ENCODE results near the gene CDH15.

DNA sequence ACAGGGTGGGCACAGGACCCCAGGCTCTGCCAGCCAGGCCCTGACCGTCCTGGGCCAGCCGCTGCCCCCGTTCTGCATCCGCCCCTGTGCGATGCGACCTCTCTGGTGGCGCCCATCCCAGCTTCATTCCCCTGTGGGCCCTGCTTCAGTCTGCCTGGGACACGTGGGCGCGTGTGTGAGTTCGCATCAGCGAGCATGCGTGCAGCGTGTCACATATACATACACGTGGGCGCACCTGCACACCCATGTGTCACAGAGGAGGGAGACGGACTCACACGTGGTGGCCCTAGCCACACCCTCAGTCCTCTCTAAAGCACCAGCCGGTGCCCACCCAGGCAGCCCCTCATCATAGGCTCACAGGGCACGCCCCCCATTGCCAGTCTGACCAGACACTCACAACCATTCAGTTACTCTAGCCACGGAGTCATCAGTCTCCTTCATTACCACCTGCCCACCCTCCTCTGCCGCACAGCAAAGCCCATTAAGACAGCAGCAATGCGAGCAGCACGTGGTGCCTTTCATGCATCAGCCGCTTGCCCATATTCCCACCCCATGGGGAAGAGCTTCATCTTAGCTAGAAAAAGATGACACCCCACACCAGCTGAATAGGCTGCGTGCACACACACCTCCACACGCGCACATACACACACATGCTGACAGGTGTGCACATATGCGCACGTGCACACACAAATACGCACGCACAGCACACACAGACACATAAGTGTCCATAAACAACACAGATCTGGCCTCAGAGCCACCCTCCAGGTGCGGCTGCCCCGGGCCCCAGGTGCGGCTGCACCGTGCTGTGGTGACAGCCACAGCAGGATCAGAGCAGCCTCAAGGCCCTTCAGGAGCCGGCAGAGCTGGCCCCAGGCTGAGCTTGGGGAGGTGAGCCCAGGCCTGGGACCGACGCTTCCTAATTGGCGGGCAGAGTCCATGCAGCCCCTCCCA, 9.5 kb upstream of the CDH15 start:
- TF ChIP-seq, protein P1, sequence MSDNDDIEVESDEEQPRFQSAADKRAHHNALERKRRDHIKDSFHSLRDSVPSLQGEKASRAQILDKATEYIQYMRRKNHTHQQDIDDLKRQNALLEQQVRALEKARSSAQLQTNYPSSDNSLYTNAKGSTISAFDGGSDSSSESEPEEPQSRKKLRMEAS (IDR thresholded peaks at IDR 0.05) = no peak
- TF ChIP-seq EP300 (IDR thresholded peaks at IDR 0.05; ENCODE audit: borderline replicate concordance) (no peak), TAF1 (IDR thresholded peaks at IDR 0.05; ENCODE audit: low read depth) (no peak), NFIC (IDR thresholded peaks at IDR 0.05) (no peak), TEAD4 (IDR thresholded peaks at IDR 0.05) (no peak), RAD21 (IDR thresholded peaks at IDR 0.05; ENCODE audit: low read depth) (no peak), YY1 (IDR thresholded peaks at IDR 0.05; ENCODE audit: low read depth) (no peak), FOXM1 (IDR thresholded peaks at IDR 0.05; ENCODE audit: borderline replicate concordance, low read depth) (no peak), EGR1 (IDR thresholded peaks at IDR 0.05) (no peak)
- TF ChIP-seq, protein P2, sequence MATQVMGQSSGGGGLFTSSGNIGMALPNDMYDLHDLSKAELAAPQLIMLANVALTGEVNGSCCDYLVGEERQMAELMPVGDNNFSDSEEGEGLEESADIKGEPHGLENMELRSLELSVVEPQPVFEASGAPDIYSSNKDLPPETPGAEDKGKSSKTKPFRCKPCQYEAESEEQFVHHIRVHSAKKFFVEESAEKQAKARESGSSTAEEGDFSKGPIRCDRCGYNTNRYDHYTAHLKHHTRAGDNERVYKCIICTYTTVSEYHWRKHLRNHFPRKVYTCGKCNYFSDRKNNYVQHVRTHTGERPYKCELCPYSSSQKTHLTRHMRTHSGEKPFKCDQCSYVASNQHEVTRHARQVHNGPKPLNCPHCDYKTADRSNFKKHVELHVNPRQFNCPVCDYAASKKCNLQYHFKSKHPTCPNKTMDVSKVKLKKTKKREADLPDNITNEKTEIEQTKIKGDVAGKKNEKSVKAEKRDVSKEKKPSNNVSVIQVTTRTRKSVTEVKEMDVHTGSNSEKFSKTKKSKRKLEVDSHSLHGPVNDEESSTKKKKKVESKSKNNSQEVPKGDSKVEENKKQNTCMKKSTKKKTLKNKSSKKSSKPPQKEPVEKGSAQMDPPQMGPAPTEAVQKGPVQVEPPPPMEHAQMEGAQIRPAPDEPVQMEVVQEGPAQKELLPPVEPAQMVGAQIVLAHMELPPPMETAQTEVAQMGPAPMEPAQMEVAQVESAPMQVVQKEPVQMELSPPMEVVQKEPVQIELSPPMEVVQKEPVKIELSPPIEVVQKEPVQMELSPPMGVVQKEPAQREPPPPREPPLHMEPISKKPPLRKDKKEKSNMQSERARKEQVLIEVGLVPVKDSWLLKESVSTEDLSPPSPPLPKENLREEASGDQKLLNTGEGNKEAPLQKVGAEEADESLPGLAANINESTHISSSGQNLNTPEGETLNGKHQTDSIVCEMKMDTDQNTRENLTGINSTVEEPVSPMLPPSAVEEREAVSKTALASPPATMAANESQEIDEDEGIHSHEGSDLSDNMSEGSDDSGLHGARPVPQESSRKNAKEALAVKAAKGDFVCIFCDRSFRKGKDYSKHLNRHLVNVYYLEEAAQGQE (IDR thresholded peaks at IDR 0.05; ENCODE audit: low read depth) = no peak
